H1 (cell line): ENCODE data around the gene POLR2C. TPM values are rescaled to one million over a fixed set of nuclear protein-coding genes. Genes with fewer than 3 reads are reported as not detected.

Experiments used
- CTCF ChIA-PET: fragments of 300-600 bp; sonication (Branson Sonifier 250); formaldehyde crosslinking; loops from one replicate; lab custom pipeline; 2021; ENCODE audit not compliant: partially characterized antibody; lab: Charles Lee
- POLR2A ChIA-PET: fragments of 300-600 bp; sonication (Branson Sonifier 250); formaldehyde crosslinking; loops from one replicate; lab custom pipeline; 2021; ENCODE audit warnings: inconsistent platforms; ENCODE audit not compliant: partially characterized antibody; lab: Charles Lee
- DNase-seq, 2 experiments: peaks; one replicate each; pipeline versions ENCODE4 v3.0.0 to v3.0.0-alpha.2; 2010 to 2022; ENCODE audit warnings: low spot score in 2 of 2, low read depth in 1 of 2, mixed read lengths in 1 of 2
- FAIRE-seq: peaks from 2 replicates; lab custom pipeline; 2011; peaks lifted over from hg19 to GRCh38; lab: Jason Lieb, UNC
- H2AFZ ChIP-seq: 2 replicates; pipeline ENCODE4 v1.8.1; 2012; ENCODE audit warnings: low read length, inconsistent platforms
- H2AK5ac ChIP-seq: 2 replicates; pipeline ENCODE4 v1.6.1; 2013; ENCODE audit warnings: low read depth, low read length
- H2BK120ac ChIP-seq: replicated peaks from 2 replicates; pipeline ENCODE3; 2013; ENCODE audit warnings: low read depth, low read length, inconsistent platforms
- H2BK12ac ChIP-seq: 2 replicates; pipeline ENCODE4 v1.6.1; 2013; ENCODE audit warnings: low read depth, low read length
- H2BK15ac ChIP-seq: 2 replicates; pipeline ENCODE4 v1.6.1; 2013; ENCODE audit warnings: low read length
- H2BK20ac ChIP-seq: 2 replicates; pipeline ENCODE4 v1.6.1; 2013; ENCODE audit warnings: low read length
- H2BK5ac ChIP-seq: 2 replicates; pipeline ENCODE4 v1.6.1; 2013; ENCODE audit warnings: low read depth, low read length
- H3K14ac ChIP-seq: 2 replicates; pipeline ENCODE4 v1.6.1; 2013; ENCODE audit warnings: inconsistent platforms; ENCODE audit not compliant: insufficient read length
- H3K18ac ChIP-seq: 2 replicates; pipeline ENCODE4 v1.6.1; 2013; ENCODE audit warnings: low read length; ENCODE audit errors: extremely low read depth
- H3K23ac ChIP-seq: 2 replicates; pipeline ENCODE4 v1.6.1; 2013; ENCODE audit warnings: inconsistent platforms; ENCODE audit not compliant: insufficient read length
- H3K23me2 ChIP-seq: 2 replicates; pipeline ENCODE4 v1.6.1; 2013; ENCODE audit warnings: low read depth, low read length
- H3K27ac ChIP-seq: 2 replicates; pipeline ENCODE4 v1.6.1; 2011; ENCODE audit warnings: low read depth, low read length, inconsistent platforms
- H3K27me3 ChIP-seq, 4 experiments: replicated peaks in 1 of 4; 1 replicate in 1 of 4; 2 replicates in 3 of 4; pipeline versions ENCODE4 v1.6.1 to v1.8.1; 2011 to 2013; ENCODE audit warnings: low read length in 3 of 4, mild to moderate bottlenecking in 3 of 4, inconsistent platforms in 2 of 4, mixed read lengths in 2 of 4, moderate library complexity in 1 of 4; ENCODE audit not compliant: control insufficient read depth in 3 of 4, insufficient read depth in 3 of 4; ENCODE audit errors: extremely low read depth in 1 of 4
- H3K36me3 ChIP-seq, 4 experiments: 2 replicates each; pipeline versions ENCODE4 v1.6.1 to v1.8.1; 2011 to 2013; ENCODE audit warnings: mild to moderate bottlenecking in 4 of 4, low read length in 3 of 4, moderate library complexity in 2 of 4, control low read depth in 1 of 4, inconsistent platforms in 1 of 4; ENCODE audit not compliant: insufficient read depth in 4 of 4, control insufficient read depth in 2 of 4
- H3K4ac ChIP-seq: replicated peaks from 2 replicates; pipeline ENCODE3; 2013; ENCODE audit warnings: low read length, low read depth, mixed read lengths, inconsistent platforms; ENCODE audit not compliant: insufficient read length
- H3K4me1 ChIP-seq, 4 experiments: replicated peaks in 1 of 4; 1 replicate in 1 of 4; 2 replicates in 3 of 4; pipeline versions ENCODE4 v1.6.1 to v1.8.1; 2011 to 2013; ENCODE audit warnings: low read length in 3 of 4, inconsistent platforms in 2 of 4, mixed read lengths in 1 of 4; ENCODE audit not compliant: insufficient read depth in 4 of 4, control insufficient read depth in 3 of 4
- H3K4me2 ChIP-seq, 2 experiments: 2 replicates each; pipeline versions ENCODE4 v1.6.1 to v1.8.1; 2011 to 2013; ENCODE audit warnings: low read depth in 2 of 2, low read length in 2 of 2, control low read depth in 1 of 2, inconsistent platforms in 1 of 2, mild to moderate bottlenecking in 1 of 2; ENCODE audit not compliant: insufficient read depth in 1 of 2
- H3K4me3 ChIP-seq, 4 experiments: fragments of 200-600, 300-600 bp in 1 of 4; sonication (generic), shearing (Covaris generic), sonication (Bioruptor Twin) in 1 of 4; 2 replicates each; pipeline versions ENCODE4 v1.5.1 to v1.8.1; 2011 to 2016; ENCODE audit warnings: low read length in 4 of 4, low read depth in 3 of 4, control low read depth in 2 of 4, inconsistent platforms in 2 of 4, mild to moderate bottlenecking in 2 of 4, mixed read lengths in 1 of 4, moderate library complexity in 1 of 4; ENCODE audit not compliant: insufficient read depth in 2 of 4; ENCODE audit errors: extremely low read depth in 1 of 4
- H3K56ac ChIP-seq: replicated peaks from 2 replicates; pipeline ENCODE3; 2013; ENCODE audit warnings: low read depth, mild to moderate bottlenecking, mixed read lengths, low read length, inconsistent platforms; ENCODE audit not compliant: insufficient read length
- H3K79me1 ChIP-seq: 2 replicates; pipeline ENCODE4 v1.6.1; 2013; ENCODE audit warnings: low read depth, low read length, control low read depth
- H3K79me2 ChIP-seq, 2 experiments: 2 replicates each; pipeline versions ENCODE4 v1.6.1 to v1.8.1; 2012 to 2013; ENCODE audit warnings: low read length in 2 of 2, mild to moderate bottlenecking in 2 of 2, inconsistent platforms in 1 of 2; ENCODE audit not compliant: insufficient read depth in 2 of 2, control insufficient read depth in 1 of 2
- H3K9ac ChIP-seq, 4 experiments: replicated peaks in 1 of 4; 1 replicate in 1 of 4; 2 replicates in 3 of 4; pipeline versions ENCODE4 v1.6.1 to v1.8.1; 2011 to 2013; ENCODE audit warnings: low read depth in 3 of 4, low read length in 3 of 4, control low read depth in 2 of 4, mild to moderate bottlenecking in 2 of 4, moderate library complexity in 2 of 4, inconsistent platforms in 1 of 4; ENCODE audit errors: extremely low read depth in 1 of 4
- H3K9me3 ChIP-seq, 2 experiments: 2 replicates each; pipeline versions ENCODE4 v1.6.1 to v1.8.1; 2012 to 2013; ENCODE audit warnings: mild to moderate bottlenecking in 2 of 2, moderate library complexity in 2 of 2, control low read depth in 1 of 2, inconsistent platforms in 1 of 2, low read depth in 1 of 2, low read length in 1 of 2, mixed read lengths in 1 of 2; ENCODE audit not compliant: insufficient read depth in 2 of 2
- H4K20me1 ChIP-seq, 2 experiments: replicated peaks in 1 of 2; 2 replicates each; pipeline versions ENCODE3 to v1.8.1; 2011 to 2013; ENCODE audit warnings: inconsistent platforms in 2 of 2, low read length in 2 of 2, mild to moderate bottlenecking in 1 of 2; ENCODE audit not compliant: insufficient read depth in 2 of 2, control insufficient read depth in 1 of 2
- H4K5ac ChIP-seq: 2 replicates; pipeline ENCODE4 v1.6.1; 2013; ENCODE audit warnings: low read length, low read depth, mixed read lengths, inconsistent platforms; ENCODE audit not compliant: insufficient read length
- H4K8ac ChIP-seq: 2 replicates; pipeline ENCODE4 v1.8.0; 2013; ENCODE audit warnings: mild to moderate bottlenecking, moderate library complexity, low read length, inconsistent platforms; ENCODE audit not compliant: insufficient read depth; ENCODE audit errors: extremely low read depth
- H4K91ac ChIP-seq: replicated peaks from 2 replicates; pipeline ENCODE3; 2013; ENCODE audit warnings: low read length, mixed read lengths, inconsistent platforms; ENCODE audit not compliant: insufficient read length
- RFX5 ChIP-seq: IDR thresholded peaks from 2 replicates; pipeline ENCODE4 v1.6.1; 2011; ENCODE audit warnings: low read depth, low read length, improper control_type of control experiment, borderline replicate concordance
- WGBS, 2 experiments: shearing (Covaris generic) in 1 of 2; methylation state at CpG; one replicate each; pipeline versions ENCODE4 v1.1.6 to v1.1.7; 2013 to 2015; ENCODE audit warnings: low lambda C conversion rate in 2 of 2, mixed read lengths in 2 of 2, inconsistent platforms in 1 of 2, low coverage in 1 of 2, missing lambda C conversion rate in 1 of 2; ENCODE audit not compliant: insufficient replicate concordance in 2 of 2, insufficient coverage in 1 of 2, insufficient read length in 1 of 2; ENCODE audit errors: extremely low coverage in 1 of 2, missing lambda C conversion rate in 1 of 2; 5-methylcytosine and 5-hydroxymethylcytosine counted together
- polyA plus RNA-seq, 7 experiments: library from polyadenylated mRNA; depleted of rRNA in 3 of 7; stranded (reverse) in 5 of 7; unstranded in 2 of 7; fragments of >200 nt in 5 of 7; fragments of 200-250 nt in 2 of 7; gene quantifications; 1 replicate in 5 of 7; 2 replicates in 1 of 7; 4 replicates in 1 of 7; pipeline versions ENCODE4 v1.2.1 to v1.2.3, GENCODE V29; 2011 to 2013; ENCODE audit warnings: missing spikeins in 2 of 7, mixed read lengths in 2 of 7
- total RNA-seq: library from RNA; stranded (reverse); fragmentation: NEBNext Ultra II Directional; extraction: Animal tissue kit (Norgen Biotek cat#: 25700); gene quantifications from 2 replicates; pipeline ENCODE4 v1.2.1, GENCODE V29; 2021

Gene POLR2C
- total and polyA plus RNA-seq, 2 of the 8 experiments (the other 6 are each of a cell fraction or from before 2014, with no cell fraction given): 72.5 to 132 TPM

DNA sequence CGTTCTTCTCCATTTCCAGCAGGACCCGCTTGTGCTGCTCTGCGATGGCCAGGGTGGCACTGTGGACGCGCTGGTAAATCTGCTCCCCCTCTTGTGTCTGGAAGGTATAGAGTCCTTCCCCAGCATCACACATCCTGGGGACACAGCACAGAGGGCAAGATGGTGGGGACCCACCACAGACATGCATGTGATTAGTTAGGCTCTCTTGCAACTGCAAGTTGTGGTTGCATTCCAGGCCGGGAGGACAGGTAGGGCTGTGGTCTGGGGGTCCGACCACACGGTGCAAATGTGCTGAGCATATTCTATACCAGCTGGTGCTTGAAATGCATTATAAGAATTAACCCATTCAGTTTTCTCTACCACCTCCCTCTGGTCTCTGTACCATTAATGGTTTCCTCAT lies 11.4 kb downstream of the POLR2C start:
- H3K56ac ChIP-seq: no peak overlapping the region
- H3K36me3 ChIP-seq: peaks cover 16 to 38% (median 27%) of the 10 kb centered on the region in 4 experiments
- H4K20me1 ChIP-seq: peaks cover 3% of the 10 kb centered on the region in 2 experiments
- no peaks in the 10 kb centered on the region for H3K79me2 ChIP-seq
- no peak overlapping the region for H3K18ac ChIP-seq
- no peaks in the 10 kb centered on the region for H3K9me3 ChIP-seq
- TF ChIP-seq RFX5: no peak
- TF ChIP-seq, all 59 proteins: peak for 0
- H3K4ac ChIP-seq: no peak overlapping the region
- H3K14ac ChIP-seq: no peak overlapping the region
- H3K79me1 ChIP-seq: 0 out of 2 replicates have a peak, but pooled peaks cover 5% of the 10 kb centered on the region
- POLR2A ChIA-PET: interaction anchor here (0.9 to 10.3 kb wide), 7 partner anchors 11 to 55 kb away, joined by 3 to 67 read pairs (median 5); partner anchors contain the start of genes DOK4 and POLR2C
- no peak overlapping the region for H3K23ac ChIP-seq
- H2AFZ ChIP-seq: no peak overlapping the region
- H3K4me3 ChIP-seq: no peak overlapping the region
- no peak overlapping the region for H2AK5ac ChIP-seq
- no peaks in the 10 kb centered on the region; the same call in 1 of the 2 replicates for H3K23me2 ChIP-seq
- DNase-seq (no peak), FAIRE-seq (no peak)
- no peak overlapping the region for H3K27ac ChIP-seq
- H4K91ac ChIP-seq: no peak overlapping the region
- 89% methylated on average over 6 of the region's 8 CpGs; no CpG with 5 or more reads in 1 of the 2 experiments for WGBS, 2 experiments
- no peak overlapping the region; the same call in 1 of the 2 replicates for H2BK20ac ChIP-seq
- no peaks in the 10 kb centered on the region; a peak in 1 of 7 replicates for H3K27me3 ChIP-seq
- H4K5ac ChIP-seq: no peak overlapping the region
- H2BK5ac ChIP-seq: no peak overlapping the region
- H3K9ac ChIP-seq: no peak overlapping the region
- CTCF ChIA-PET: interaction anchor here (0.8 to 15.0 kb wide), 6 partner anchors 12 to 172 kb away, joined by 3 to 210 read pairs (median 9); partner anchors contain the start of gene POLR2C
- no peak overlapping the region for H4K8ac ChIP-seq
- H2BK15ac ChIP-seq: no peak overlapping the region
- H2BK12ac ChIP-seq: no peak overlapping the region
- H3K4me1 ChIP-seq: peaks cover 10 to 58% (median 45%) of the 10 kb centered on the region in 4 experiments
- no peak overlapping the region for H2BK120ac ChIP-seq
- H3K4me2 ChIP-seq: no peak overlapping the region
